OCI-LY3 (cell line): Measurements from ENCODE around the gene CHID1.

Experiments used
- H2AFZ ChIP-seq: fragments of 200-600, 300-600 bp; shearing (Covaris generic); 2 replicates; pipeline ENCODE4 v1.6.0; 2014; ENCODE audit warnings: antibody characterized with exemption, low read depth, low read length
- H3K27ac ChIP-seq: fragments of 200-600, 300-600 bp; sonication (generic); 2 replicates; pipeline ENCODE4 v1.5.1; 2014; ENCODE audit warnings: mild to moderate bottlenecking, low read length, moderate library complexity, mixed read lengths
- H3K27me3 ChIP-seq: fragments of 200-600, 300-600 bp; sonication (generic); 2 replicates; pipeline ENCODE4 v1.6.1; 2014; ENCODE audit warnings: low read depth, low read length, mixed read lengths
- H3K36me3 ChIP-seq: fragments of 200-600, 300-600 bp; sonication (generic); replicated peaks from 2 replicates; pipeline ENCODE3; 2014; ENCODE audit warnings: low read depth, low read length, mixed read lengths
- H3K4me1 ChIP-seq: fragments of 300-600, 200-600 bp; sonication (generic); 2 replicates; pipeline ENCODE4 v1.6.1; 2014; ENCODE audit warnings: low read length, mixed read lengths
- H3K4me2 ChIP-seq: fragments of 200-600, 300-600 bp; sonication (generic); 2 replicates; pipeline ENCODE4 v1.6.1; 2014; ENCODE audit warnings: low read length, mixed read lengths
- H3K4me3 ChIP-seq: fragments of 300-600, 200-600 bp; sonication (generic); 2 replicates; pipeline ENCODE4 v1.5.1; 2014; ENCODE audit warnings: antibody characterized with exemption, mild to moderate bottlenecking, low read length, moderate library complexity
- H3K79me2 ChIP-seq: fragments of 300-600, 200-600 bp; shearing (Covaris generic); 2 replicates; pipeline ENCODE4 v1.6.1; 2014; ENCODE audit warnings: mild to moderate bottlenecking, low read length, mixed read lengths
- H3K9ac ChIP-seq: fragments of 300-600, 200-600 bp; shearing (Covaris generic); 2 replicates; pipeline ENCODE4 v1.6.0; 2014; ENCODE audit warnings: mild to moderate bottlenecking, low read length, moderate library complexity
- H3K9me3 ChIP-seq: fragments of 200-600, 300-600 bp; shearing (Covaris generic); 2 replicates; pipeline ENCODE4 v1.6.1; 2014; ENCODE audit warnings: low read length, mixed read lengths; ENCODE audit not compliant: insufficient read depth
- H4K20me1 ChIP-seq: fragments of 200-600, 300-600 bp; sonication (generic); 2 replicates; pipeline ENCODE4 v1.6.1; 2016; ENCODE audit warnings: low read length, mixed read lengths; ENCODE audit not compliant: insufficient read depth
- EZH2phosphoT487 ChIP-seq: fragments of 200-600 bp; shearing (Covaris generic); IDR thresholded peaks from 2 replicates; pipeline ENCODE4 v1.6.1; 2018; ENCODE audit warnings: antibody characterized with exemption, mixed run types, low read depth
- TF ChIP-seq, protein P1 (sequence below): fragments of 200-600, 300-600 bp; sonication (generic); IDR thresholded peaks from 2 replicates; pipeline ENCODE4 v1.5.1; 2014; ENCODE audit warnings: antibody characterized with exemption, low read length, low read depth

Gene CHID1

DNA sequence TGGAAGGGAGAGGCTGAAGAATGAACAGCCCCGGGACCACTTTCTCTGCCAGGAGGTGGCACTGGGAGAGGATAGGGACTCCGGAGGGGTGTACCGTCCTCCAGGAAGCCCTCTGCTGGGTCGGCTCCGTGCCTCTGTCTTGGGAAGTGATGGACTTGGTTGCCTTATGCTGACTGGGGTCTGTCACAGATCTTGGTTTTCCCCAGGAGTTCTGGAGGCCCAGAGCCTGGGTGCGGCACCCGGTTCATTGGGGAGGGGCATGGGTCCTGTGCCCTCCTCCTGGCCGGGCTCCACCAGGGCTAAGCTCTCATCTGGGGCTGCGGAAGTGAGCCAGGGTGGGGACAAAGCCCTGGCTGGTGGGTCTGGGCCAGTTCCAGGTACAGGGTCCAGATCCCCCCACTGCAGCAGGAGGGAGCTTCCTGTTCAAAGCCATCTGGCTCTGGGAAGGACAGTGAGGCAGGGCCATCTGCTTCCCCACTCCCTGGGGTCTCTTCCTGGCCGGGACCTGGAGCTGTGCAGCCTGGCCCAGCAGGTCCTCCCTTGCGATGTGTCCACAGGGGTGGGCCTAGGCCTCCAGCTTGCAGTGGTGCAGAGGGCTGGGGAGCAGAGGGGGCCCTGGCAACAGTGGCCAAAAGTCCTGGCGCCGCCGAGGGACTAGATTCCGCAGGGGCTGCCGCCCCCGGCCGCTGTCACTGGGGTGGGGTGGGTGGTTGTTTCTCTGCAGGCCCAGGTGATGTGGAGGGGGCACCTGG lies 14.0 kb upstream of the CHID1 start:
- no peak overlapping the region for H3K27ac ChIP-seq
- peaks cover 5% of the 10 kb centered on the region for H3K36me3 ChIP-seq
- no peak overlapping the region for H3K9ac ChIP-seq

GRCh38 chr11:923691-924405 lies 13.2 kb upstream of the CHID1 start:
- Histone ChIP-seq H3K9me3 (no peaks in the 10 kb centered on the region), H3K27me3 (no peaks in the 10 kb centered on the region), H3K4me3 (no peak overlapping the region), H2AFZ (no peak overlapping the region), H3K4me2 (no peak overlapping the region), H3K36me3 (peaks cover 2% of the 10 kb centered on the region), H3K4me1 (peaks cover 5% of the 10 kb centered on the region), H4K20me1 (no peaks in the 10 kb centered on the region), H3K79me2 (peaks cover 23% of the 10 kb centered on the region), H3K9ac (no peak overlapping the region), H3K27ac (no peak overlapping the region)
- no peak for TF ChIP-seq EZH2phosphoT487
- TF ChIP-seq, protein P1, sequence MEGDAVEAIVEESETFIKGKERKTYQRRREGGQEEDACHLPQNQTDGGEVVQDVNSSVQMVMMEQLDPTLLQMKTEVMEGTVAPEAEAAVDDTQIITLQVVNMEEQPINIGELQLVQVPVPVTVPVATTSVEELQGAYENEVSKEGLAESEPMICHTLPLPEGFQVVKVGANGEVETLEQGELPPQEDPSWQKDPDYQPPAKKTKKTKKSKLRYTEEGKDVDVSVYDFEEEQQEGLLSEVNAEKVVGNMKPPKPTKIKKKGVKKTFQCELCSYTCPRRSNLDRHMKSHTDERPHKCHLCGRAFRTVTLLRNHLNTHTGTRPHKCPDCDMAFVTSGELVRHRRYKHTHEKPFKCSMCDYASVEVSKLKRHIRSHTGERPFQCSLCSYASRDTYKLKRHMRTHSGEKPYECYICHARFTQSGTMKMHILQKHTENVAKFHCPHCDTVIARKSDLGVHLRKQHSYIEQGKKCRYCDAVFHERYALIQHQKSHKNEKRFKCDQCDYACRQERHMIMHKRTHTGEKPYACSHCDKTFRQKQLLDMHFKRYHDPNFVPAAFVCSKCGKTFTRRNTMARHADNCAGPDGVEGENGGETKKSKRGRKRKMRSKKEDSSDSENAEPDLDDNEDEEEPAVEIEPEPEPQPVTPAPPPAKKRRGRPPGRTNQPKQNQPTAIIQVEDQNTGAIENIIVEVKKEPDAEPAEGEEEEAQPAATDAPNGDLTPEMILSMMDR: no peak

More for the DNA sequence above, 14.0 kb upstream of the CHID1 start:
- Histone ChIP-seq H2AFZ (no peak overlapping the region), H4K20me1 (no peaks in the 10 kb centered on the region), H3K9me3 (no peaks in the 10 kb centered on the region), H3K27me3 (no peaks in the 10 kb centered on the region), H3K4me1 (peaks cover 5% of the 10 kb centered on the region), H3K79me2 (peaks cover 30% of the 10 kb centered on the region), H3K4me2 (no peak overlapping the region), H3K4me3 (no peak overlapping the region)
- no peak for TF ChIP-seq EZH2phosphoT487
- TF ChIP-seq, protein P1: no peak

- H3K4me3 ChIP-seq: no peak overlapping the region
- H2AFZ ChIP-seq: no peak overlapping the region
- no peaks in the 10 kb centered on the region for H3K27me3 ChIP-seq
- no peaks in the 10 kb centered on the region for H3K36me3 ChIP-seq
- H3K79me2 ChIP-seq: peaks cover 10% of the 10 kb centered on the region
- no peak overlapping the region for H3K9ac ChIP-seq
- no peaks in the 10 kb centered on the region for H4K20me1 ChIP-seq
- H3K4me2 ChIP-seq: no peak overlapping the region
- no peaks in the 10 kb centered on the region for H3K9me3 ChIP-seq
- no peak overlapping the region for H3K27ac ChIP-seq
- TF ChIP-seq, protein P1: no peak
- TF ChIP-seq EZH2phosphoT487: no peak
- peaks cover 5% of the 10 kb centered on the region for H3K4me1 ChIP-seq
These were observed 11.5 kb upstream of the CHID1 start for GRCh38 chr11:921921-922678.

GRCh38 chr11:917426-917825 lies 6.8 kb upstream of the CHID1 start:
- H3K36me3 ChIP-seq: no peaks in the 10 kb centered on the region
- no peak overlapping the region for H3K4me3 ChIP-seq
- no peaks in the 10 kb centered on the region for H3K79me2 ChIP-seq
- H3K4me2 ChIP-seq: no peak overlapping the region
- no peaks in the 10 kb centered on the region for H4K20me1 ChIP-seq
- H3K27me3 ChIP-seq: no peaks in the 10 kb centered on the region
- no peaks in the 10 kb centered on the region for H3K9me3 ChIP-seq
- H3K9ac ChIP-seq: no peak overlapping the region
- TF ChIP-seq, protein P1: no peak
- TF ChIP-seq EZH2phosphoT487: no peak
- H3K27ac ChIP-seq: no peak overlapping the region
- no peak overlapping the region for H2AFZ ChIP-seq
- H3K4me1 ChIP-seq: no peaks in the 10 kb centered on the region
